GM21576 (cell line): ENCODE measurements around the gene IPPK.
"Not testable (repeated sequence)": the region's sequence is repeated elsewhere in the genome, so short reads cannot be mapped to it uniquely, and the experiment has no call there.

Experiments
- ATAC-seq: cut with Tn5 transposase; IDR thresholded peaks from one replicate; pipeline ENCODE4 v1.9.1; 2021; ENCODE audit warnings: mild to moderate bottlenecking, moderate library complexity; ENCODE audit not compliant: unreplicated experiment

The IPPK gene

DNA sequence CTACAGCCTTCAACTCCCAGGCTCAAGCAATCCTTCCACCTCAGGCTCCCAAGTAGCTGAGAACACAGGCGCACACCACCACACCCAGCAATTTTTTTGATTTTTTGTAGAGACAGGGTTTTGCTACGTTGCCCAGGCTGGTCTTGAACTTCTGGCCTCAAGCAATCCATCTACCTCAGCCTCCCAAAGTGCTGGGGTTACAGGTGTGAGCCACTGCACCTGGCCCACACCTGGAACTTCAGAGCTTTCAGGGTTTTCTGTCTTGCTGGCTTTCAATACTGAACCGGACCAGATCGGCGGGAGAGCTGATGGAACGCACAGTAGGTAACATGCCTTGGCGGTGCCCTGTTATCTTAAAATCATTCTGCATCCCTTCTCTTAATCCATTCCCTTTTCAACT, 30.8 kb downstream of the IPPK start:
- no peak for ATAC-seq

DNA sequence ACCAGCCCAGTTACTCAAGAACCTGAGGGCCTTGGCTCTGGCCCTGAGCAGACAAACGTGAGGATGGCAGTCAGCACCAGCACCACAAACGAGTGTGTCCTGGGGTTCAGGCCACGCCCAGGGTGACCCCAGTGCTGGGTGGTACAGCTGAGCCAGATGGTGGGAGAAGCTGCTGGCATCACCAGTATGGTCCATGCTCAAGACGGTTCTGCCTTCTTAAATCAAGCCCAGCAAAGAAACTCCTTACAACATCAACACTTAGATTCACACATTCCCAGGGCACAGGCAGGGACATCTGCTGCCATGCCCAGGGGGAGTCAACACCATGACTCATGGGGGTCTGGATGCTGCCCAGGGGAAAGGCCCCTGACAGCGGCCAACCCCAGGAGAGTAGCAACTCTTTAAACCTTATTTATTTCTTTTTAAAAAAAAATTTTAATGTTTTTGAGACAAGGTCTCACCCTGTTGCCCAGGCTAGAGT, 31.3 kb downstream of the IPPK start:
- ATAC-seq: no peak

GRCh38 chr9:92637886-92638620, 31.9 kb downstream of the IPPK start:
- no peak for ATAC-seq

DNA sequence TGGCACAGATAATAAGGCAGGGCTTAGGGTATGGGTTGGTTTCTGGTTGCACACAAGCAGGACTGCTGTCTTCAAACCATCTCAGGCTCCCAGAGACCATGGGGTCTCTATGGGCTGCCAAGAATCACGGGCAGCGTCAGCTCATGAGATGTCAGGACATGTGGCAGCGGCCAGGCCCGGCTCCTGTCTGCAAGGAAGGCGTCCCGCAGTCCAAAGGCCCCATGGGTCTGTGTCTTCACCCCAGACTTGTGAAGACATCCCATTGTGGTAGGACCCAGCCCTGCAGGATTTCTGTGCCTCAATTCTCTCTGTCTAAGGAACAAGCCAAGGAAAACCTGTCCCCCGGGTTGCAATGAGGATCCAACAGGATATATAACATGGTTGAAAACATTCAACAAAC, 32.6 kb downstream of the IPPK start:
- ATAC-seq: no peak

DNA sequence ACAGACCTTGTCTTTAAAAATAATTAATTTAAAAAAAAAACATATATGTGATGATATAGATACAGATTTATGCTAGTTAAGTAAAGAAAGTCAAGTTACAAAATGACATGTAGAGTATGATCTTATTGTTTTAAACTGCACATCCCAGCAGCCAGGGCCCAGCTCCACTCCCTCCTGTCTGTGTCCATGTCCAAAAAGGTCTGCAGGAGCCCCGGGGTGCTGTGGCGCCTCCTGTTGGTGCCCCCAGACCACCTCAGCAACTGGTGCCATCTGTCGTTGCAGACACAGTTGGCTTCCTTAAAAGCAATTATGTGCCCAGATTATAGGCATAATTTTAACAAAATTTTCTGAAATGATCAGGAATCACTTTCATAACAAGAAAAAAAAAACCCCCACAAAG, 33.3 kb downstream of the IPPK start:
- ATAC-seq: no peak

DNA sequence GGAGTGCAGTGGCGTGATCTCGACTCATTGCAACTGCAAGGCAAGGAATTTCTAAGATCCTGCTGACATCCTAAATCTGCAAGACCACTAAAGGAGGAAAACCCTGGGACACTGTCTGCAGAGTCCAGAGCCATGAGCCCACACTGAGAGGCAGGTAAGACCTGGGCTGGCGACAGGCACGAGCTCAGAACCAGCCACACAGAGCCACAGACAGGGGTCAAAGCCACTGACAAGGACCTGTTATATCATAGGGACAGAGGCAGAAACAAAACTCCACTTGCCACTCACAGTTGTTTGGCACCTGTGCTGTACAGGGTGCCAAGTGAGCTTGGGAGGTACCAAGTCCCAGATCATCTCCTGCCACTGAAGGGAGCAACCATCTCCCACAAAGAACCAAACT, 34.2 kb downstream of the IPPK start:
- no peak for ATAC-seq

DNA sequence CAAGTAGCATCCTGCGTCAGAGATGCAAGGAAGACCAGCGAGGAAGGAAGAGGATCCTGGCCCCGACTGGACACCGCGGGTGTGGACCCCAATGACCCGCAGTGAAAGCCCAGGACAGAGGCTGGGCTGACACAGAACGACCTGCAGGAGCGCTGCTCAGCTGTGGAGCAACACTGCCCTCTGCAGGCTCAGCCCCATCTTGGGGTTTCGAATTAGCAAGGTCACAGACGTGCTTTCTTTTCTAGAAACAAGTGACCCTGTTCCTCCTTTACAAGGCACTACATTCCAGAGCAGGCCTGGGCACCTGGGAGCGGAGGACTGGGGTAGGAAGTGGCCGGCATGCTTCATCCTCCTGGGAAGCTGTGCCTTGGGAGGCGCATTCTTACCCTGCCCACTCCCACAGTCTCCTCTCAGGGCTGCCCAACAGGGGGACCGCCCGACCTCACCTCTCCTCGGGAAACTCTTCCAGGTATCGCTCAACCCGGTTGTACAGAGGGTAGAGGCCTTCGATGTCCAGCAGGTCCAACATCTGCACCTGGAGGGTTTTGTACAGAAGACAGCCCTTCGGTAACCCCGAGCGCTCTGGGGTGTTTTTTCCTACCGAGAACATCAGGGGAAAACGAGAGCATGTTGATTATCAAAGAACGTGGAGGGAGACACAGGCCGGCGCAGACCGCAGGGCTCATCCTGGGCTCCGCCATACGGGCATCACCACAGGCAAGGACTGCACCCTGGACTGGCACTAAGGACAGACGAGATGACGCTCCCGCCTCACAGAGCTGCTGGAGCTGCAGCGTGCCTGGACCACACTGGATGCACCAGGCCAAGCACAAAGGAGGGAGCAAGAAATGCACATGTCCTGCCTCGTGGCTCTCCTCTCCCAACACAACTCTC, 35.0 kb downstream of the IPPK start:
- peak; percentile 46 for ATAC-seq

- ATAC-seq: no peak
These were observed 36.2 kb downstream of the IPPK start for GRCh38 chr9:92633614-92634278.

GRCh38 chr9:92632641-92633040, 37.3 kb downstream of the IPPK start:
- no peak for ATAC-seq

- no peak for ATAC-seq
These were observed 38.2 kb downstream of the IPPK start for GRCh38 chr9:92631452-92632343.

- no peak for ATAC-seq
These were observed 42.3 kb downstream of the IPPK start for GRCh38 chr9:92627651-92628050.

GRCh38 chr9:92626484-92626883, 43.4 kb downstream of the IPPK start:
- ATAC-seq: no peak

DNA sequence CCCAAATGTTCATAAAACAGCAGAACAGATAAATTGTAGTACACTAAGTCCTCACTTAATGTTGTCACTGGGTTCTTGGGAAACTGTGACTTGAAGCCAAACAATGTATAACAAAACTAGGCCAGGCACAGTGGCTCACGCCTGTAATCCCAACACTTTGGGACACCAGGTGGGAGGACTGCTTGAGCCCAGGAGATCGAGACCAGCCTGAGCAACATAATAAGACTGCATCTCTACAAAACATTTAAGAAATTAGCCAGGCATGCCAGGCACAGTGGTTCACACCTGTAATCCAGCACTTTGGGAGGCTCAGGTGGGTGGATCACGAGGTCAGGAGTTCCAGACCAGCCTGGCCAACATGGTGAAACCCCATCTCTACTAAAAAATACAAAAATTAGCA, 46.0 kb downstream of the IPPK start:
- ATAC-seq: not testable (repeated sequence)

DNA sequence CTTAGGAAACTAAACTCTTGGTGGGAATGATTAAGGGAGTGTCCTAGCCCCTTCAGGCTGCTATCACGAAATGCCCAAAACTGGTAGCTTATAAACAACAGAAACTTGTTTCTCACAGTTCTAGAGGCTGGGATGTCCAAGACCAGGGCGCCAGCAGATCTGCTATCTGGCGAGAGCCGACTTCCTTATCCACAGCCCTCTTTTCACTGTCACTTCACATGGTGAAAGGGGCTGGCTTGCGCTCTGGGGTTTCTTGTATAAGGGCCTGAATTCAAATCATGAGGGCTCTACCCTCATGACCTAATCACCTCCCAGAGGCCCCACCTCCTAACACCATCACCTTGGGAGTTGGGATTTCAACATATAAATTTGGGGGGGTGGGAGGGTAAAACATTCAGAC, 49.1 kb downstream of the IPPK start:
- no peak for ATAC-seq

GRCh38 chr9:92619601-92620300, 50.2 kb downstream of the IPPK start:
- no peak for ATAC-seq

DNA sequence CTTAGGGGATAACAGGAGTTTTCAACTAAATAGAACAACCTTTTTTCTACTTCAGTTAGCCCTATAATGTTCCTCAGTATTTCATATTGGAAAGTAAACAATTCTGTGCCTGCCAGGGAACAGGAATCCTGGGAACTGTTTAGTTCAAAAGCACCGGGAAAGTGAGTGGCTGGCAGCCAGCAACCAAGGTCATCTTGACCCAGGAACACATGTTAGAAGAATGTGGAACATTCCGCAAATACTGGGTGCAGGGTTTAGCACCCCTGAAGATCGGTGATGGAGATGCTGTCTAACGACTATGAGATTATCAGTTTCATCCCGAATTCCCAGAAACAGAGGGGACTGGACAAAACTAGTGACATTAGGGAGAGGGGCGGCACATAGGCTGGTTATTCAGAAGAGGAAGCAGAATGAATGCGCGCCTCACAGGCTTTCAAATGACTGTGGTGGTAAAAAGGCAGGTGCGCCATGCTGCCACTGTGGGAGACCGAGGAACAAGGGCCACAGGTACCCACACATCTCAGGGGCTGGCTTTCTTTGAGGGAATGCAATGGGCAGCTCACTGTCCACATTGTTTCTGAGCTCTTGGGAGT, 51.2 kb downstream of the IPPK start:
- no peak for ATAC-seq

- ATAC-seq: no peak
These were observed 51.9 kb downstream of the IPPK start for GRCh38 chr9:92617951-92618510.

- ATAC-seq: no peak
These were observed 52.6 kb downstream of the IPPK start for GRCh38 chr9:92617195-92617813.

DNA sequence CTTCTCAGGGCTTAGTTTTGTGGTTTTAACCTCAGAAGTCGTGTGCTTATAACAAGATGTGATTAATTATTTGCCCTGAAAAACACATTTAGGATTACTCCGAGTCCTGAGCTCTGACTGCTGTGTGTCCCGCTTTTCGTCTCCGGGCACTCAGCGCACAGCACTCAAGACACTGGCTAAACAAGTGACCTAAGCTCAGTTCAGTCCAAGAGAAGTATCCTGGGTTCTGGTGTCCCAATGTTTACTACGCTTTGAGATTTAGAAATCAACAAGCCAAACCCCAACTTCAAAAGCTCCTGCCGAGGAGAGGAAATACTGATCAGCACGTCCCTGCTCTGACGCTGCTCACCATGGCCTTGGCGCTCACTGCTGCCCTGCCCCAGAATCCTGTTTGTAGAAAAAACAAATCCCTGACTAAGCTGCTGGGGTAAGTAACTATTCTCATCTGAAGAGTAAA, 53.2 kb downstream of the IPPK start:
- no peak for ATAC-seq
